HCT116 (cell line): ENCODE data around the gene OR4K17.

Experiments
- CBX3 ChIP-seq: IDR thresholded peaks from 2 replicates; pipeline ENCODE4 v1.6.1; 2012; ENCODE audit warnings: low read depth
- CEBPB ChIP-seq: IDR thresholded peaks from 2 replicates; pipeline ENCODE4 v1.6.1; 2012; ENCODE audit warnings: low read depth
- CTCF ChIP-seq, 3 experiments: fragments of 200-600 bp in 1 of 3; sonication (generic) in 1 of 3; IDR thresholded peaks in 2 of 3; conservative IDR thresholded peaks in 1 of 3; 2 replicates each; pipeline ENCODE4 v1.5.1; 2012 to 2017; ENCODE audit warnings: low read depth in 2 of 3, low read length in 2 of 3, antibody characterized with exemption in 1 of 3, borderline replicate concordance in 1 of 3, control low read depth in 1 of 3, mild to moderate bottlenecking in 1 of 3, mixed read lengths in 1 of 3, mixed run types in 1 of 3, moderate library complexity in 1 of 3; ENCODE audit not compliant: insufficient read depth in 1 of 3
- EGR1 ChIP-seq: IDR thresholded peaks from 2 replicates; pipeline ENCODE4 v1.6.1; 2012; ENCODE audit warnings: low read depth
- ELF1 ChIP-seq: IDR thresholded peaks from 2 replicates; pipeline ENCODE4 v1.6.1; 2012; ENCODE audit warnings: low read depth, borderline replicate concordance
- EZH2 ChIP-seq: fragments of 200-600 bp; sonication (generic); IDR thresholded peaks from 2 replicates; pipeline ENCODE4 v1.6.1; 2017; ENCODE audit warnings: antibody characterized with exemption, mixed run types
- EZH2phosphoT487 ChIP-seq: fragments of 200-600 bp; IDR thresholded peaks from 2 replicates; pipeline ENCODE4 v1.6.1; 2018; ENCODE audit warnings: antibody characterized with exemption, borderline replicate concordance
- JUND ChIP-seq: IDR thresholded peaks from 2 replicates; pipeline ENCODE4 v1.6.1; 2012
- MAX ChIP-seq: IDR thresholded peaks from 2 replicates; pipeline ENCODE4 v1.6.1; 2012
- POLR2A ChIP-seq: IDR thresholded peaks from 2 replicates; pipeline ENCODE4 v1.7.0; 2011; ENCODE audit warnings: borderline replicate concordance; ENCODE audit not compliant: insufficient read depth, insufficient read length; ENCODE audit errors: extremely low read depth
- POLR2AphosphoS5 ChIP-seq: IDR thresholded peaks from 2 replicates; pipeline ENCODE4 v1.6.1; 2011; ENCODE audit warnings: mild to moderate bottlenecking, low read depth, low read length, moderate library complexity
- RAD21 ChIP-seq: IDR thresholded peaks from 2 replicates; pipeline ENCODE4 v1.6.1; 2012; ENCODE audit warnings: low read depth, mild to moderate bottlenecking
- YY1 ChIP-seq: IDR thresholded peaks from 2 replicates; pipeline ENCODE4 v1.6.1; 2011; ENCODE audit warnings: low read length, low read depth, moderate library complexity, mild to moderate bottlenecking; ENCODE audit not compliant: insufficient replicate concordance; ENCODE audit errors: extremely low read depth
- ZFX ChIP-seq: fragments of 450-650 bp; IDR thresholded peaks from 2 replicates; pipeline ENCODE4 v1.6.1; 2017

GRCh38 chr14:20118795-20119194, 8.3 kb downstream of the OR4K17 start:
- no peak for TF ChIP-seq POLR2A
- no peak for TF ChIP-seq CTCF (IDR thresholded peaks at IDR 0.05 in 2 of 3, conservative IDR thresholded peaks at IDR 0.05 in 1 of 3; ENCODE audit: borderline replicate concordance in 1 of 3, insufficient read depth in 1 of 3, low read depth in 2 of 3, low read length in 2 of 3)
- no peak for TF ChIP-seq POLR2AphosphoS5
- TF ChIP-seq EGR1: no peak
- no peak for TF ChIP-seq CEBPB
- TF ChIP-seq EZH2: no peak
- no peak for TF ChIP-seq JUND
- TF ChIP-seq YY1: no peak
- TF ChIP-seq RAD21: no peak
- no peak for TF ChIP-seq CBX3
- no peak for TF ChIP-seq ELF1
- no peak for TF ChIP-seq ZFX
- no peak for TF ChIP-seq EZH2phosphoT487
- no peak for TF ChIP-seq MAX
